Transverse colon (tissue), 4 donors: ENCODE measurements around the gene TMEM132D. TPM values are rescaled to one million over a fixed set of nuclear protein-coding genes. Genes with fewer than 3 reads are reported as not detected.

Experiments
- DNase-seq: peaks from one replicate; pipeline ENCODE4 v3.0.0-alpha.2; 2019
- H3K27ac ChIP-seq, 4 donors: fragments of 200-600 bp; sonication (generic); 2 replicates each; pipeline ENCODE4 v1.5.1; 2016 to 2018; ENCODE audit warnings: inconsistent platforms in 4 of 4
- H3K27me3 ChIP-seq: fragments of 200-600 bp; sonication (generic); 2 replicates; pipeline ENCODE4 v1.5.1; 2017; ENCODE audit warnings: inconsistent platforms
- H3K36me3 ChIP-seq, 4 donors: fragments of 200-600 bp; sonication (generic); 2 replicates each; pipeline ENCODE4 v1.5.1; 2017 to 2019; ENCODE audit warnings: inconsistent platforms in 4 of 4
- H3K4me1 ChIP-seq, 4 donors: fragments of 200-600 bp; sonication (generic); 2 replicates each; pipeline ENCODE4 v1.5.1; 2017 to 2020; ENCODE audit warnings: inconsistent platforms in 4 of 4
- H3K4me3 ChIP-seq, 4 donors: fragments of 200-600 bp; sonication (generic); 1 replicate in 1 of 4; 2 replicates in 3 of 4; pipeline versions ENCODE4 v1.5.1 to v1.6.1; 2017 to 2019; ENCODE audit warnings: inconsistent platforms in 4 of 4
- H3K9me3 ChIP-seq, 2 donors: fragments of 200-600 bp; sonication (generic); 2 replicates each; pipeline ENCODE4 v1.5.1; 2017 to 2019; ENCODE audit warnings: inconsistent platforms in 2 of 2
- EP300 ChIP-seq: sonication (generic); formaldehyde crosslinking; IDR thresholded peaks from one replicate; pipeline ENCODE4 v1.6.1; 2017; ENCODE audit warnings: antibody characterized with exemption, low read depth
- POLR2A ChIP-seq: fragments of 450-650 bp; IDR thresholded peaks from one replicate; pipeline ENCODE4 v1.6.1; 2016; ENCODE audit warnings: antibody characterized with exemption, mild to moderate bottlenecking, moderate library complexity
- POLR2AphosphoS5 ChIP-seq, 3 donors: sonication (generic); formaldehyde crosslinking; IDR thresholded peaks; one replicate each; pipeline ENCODE4 v1.6.1; 2016; ENCODE audit warnings: antibody characterized with exemption in 3 of 3
- WGBS, 2 donors: methylation state at CpG; one replicate each; pipeline ENCODE4 v1.1.5; 2018; ENCODE audit warnings: low coverage in 1 of 2; 5-methylcytosine and 5-hydroxymethylcytosine counted together
- in situ Hi-C, 4 donors: fragments of 200-750 bp; cut with MboI; loops; one replicate each; pipeline versions ENCODE4 v1.15.0 to v1.15.1; 2017; ENCODE audit warnings: low sequenced_read_pairs in 3 of 4, low pct_ligation_motif_present in 1 of 4, low pct_unique_long_range_greater_than_20kb in 1 of 4
- intact Hi-C: fragments of 100-400 bp; cut with DNase I; formaldehyde crosslinking; loops from one replicate; pipeline ENCODE4 v1.15.1; 2023; ENCODE audit warnings: low total_unique reads
- total RNA-seq, 4 donors: library from RNA; depleted of rRNA; stranded (reverse); fragments of >200 nt; gene quantifications; one replicate each; pipeline ENCODE4 v1.1.0, GENCODE V29; 2016
- TF ChIP-seq, protein P1 (sequence below), 5 experiments: fragments of 200-600 bp in 3 of 5; fragments of 450-650 bp in 2 of 5; sonication (generic) in 3 of 5; IDR thresholded peaks; 1 replicate in 2 of 5; 2 replicates in 3 of 5; pipeline ENCODE4 v1.5.1; 2016 to 2017; ENCODE audit warnings: antibody characterized with exemption in 5 of 5, inconsistent platforms in 3 of 5, mild to moderate bottlenecking in 2 of 5, moderate library complexity in 1 of 5

The TMEM132D gene
- total RNA-seq, 4 donors from 2014 or later = 0.48 to 0.55 TPM; not detected in 2

DNA sequence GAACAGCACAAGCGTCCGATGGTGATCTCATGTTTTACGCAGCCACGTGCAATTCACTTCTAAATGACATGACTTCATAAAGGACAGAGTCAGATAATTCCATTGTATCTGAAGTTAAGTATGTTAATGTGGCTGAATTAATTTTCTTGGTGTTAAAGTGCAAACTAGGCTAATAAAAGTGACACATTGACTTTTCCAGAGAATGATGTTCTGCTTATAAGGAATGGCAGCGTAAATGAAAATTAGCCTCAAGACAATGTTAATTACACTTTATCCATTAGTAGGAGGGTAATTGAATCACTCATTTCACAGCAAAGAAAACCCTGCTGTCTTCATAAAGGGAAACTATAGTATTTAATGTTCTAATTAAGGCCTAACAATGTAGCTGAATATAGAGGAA is 624.1 kb downstream of the TMEM132D start:
- 86 to 91% methylated on average over 5 of the region's 5 CpGs for WGBS, 2 donors
- Histone ChIP-seq H3K27ac (no peak overlapping the region), H3K36me3 (no peaks in the 10 kb centered on the region), H3K4me1 (peaks cover 0 to 3% (median 0%) of the 10 kb centered on the region in 4 donors), H3K27me3 (no peaks in the 10 kb centered on the region), H3K4me3 (no peak overlapping the region), H3K9me3 (no peaks in the 10 kb centered on the region)
- TF ChIP-seq POLR2AphosphoS5 (IDR thresholded peaks at IDR 0.05) (no peak), EP300 (no peak), POLR2A (no peak)
- TF ChIP-seq, protein P1, sequence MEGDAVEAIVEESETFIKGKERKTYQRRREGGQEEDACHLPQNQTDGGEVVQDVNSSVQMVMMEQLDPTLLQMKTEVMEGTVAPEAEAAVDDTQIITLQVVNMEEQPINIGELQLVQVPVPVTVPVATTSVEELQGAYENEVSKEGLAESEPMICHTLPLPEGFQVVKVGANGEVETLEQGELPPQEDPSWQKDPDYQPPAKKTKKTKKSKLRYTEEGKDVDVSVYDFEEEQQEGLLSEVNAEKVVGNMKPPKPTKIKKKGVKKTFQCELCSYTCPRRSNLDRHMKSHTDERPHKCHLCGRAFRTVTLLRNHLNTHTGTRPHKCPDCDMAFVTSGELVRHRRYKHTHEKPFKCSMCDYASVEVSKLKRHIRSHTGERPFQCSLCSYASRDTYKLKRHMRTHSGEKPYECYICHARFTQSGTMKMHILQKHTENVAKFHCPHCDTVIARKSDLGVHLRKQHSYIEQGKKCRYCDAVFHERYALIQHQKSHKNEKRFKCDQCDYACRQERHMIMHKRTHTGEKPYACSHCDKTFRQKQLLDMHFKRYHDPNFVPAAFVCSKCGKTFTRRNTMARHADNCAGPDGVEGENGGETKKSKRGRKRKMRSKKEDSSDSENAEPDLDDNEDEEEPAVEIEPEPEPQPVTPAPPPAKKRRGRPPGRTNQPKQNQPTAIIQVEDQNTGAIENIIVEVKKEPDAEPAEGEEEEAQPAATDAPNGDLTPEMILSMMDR (IDR thresholded peaks at IDR 0.05) = no peak
- in situ Hi-C loops = no loop called here
- DNase-seq = no peak
- intact Hi-C loops = no loop called here

DNA sequence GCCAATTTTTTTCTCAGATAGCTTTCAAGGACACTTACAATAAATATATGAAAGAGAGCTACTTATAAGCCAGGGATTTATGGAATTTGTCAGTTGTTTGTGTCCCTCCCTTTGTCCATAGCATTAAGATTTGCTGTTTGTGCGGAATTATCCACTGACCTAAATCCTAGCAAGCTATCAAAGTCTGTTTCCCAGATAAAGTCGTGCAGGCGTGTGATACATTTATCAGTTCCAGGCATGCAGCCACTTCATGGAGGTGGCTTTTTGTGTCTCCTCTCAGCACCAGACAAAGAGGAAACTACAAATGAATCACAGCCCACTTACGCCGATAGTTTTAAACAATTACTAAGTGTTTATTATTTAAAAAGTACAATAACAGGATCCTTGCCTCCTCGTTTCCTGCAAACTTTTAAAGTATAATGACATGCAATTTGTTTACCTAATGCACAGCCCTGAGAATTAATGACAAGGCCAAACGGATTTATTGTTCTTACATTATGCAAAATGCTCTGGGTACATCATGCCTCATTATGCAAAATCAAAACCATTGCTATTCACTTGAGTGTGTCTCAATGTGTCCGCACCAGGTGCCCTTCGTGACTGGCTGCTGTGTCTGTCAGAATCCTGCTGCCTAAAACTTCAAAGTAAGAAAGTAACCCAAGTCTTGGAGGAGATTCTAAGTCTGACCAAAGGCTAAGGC is 627.3 kb downstream of the TMEM132D start:
- intact Hi-C loops = no loop called here
- no peak for DNase-seq
- TF ChIP-seq POLR2AphosphoS5 (IDR thresholded peaks at IDR 0.05) = no peak
- TF ChIP-seq, protein P1 (IDR thresholded peaks at IDR 0.05) = no peak
- no peak for TF ChIP-seq EP300
- TF ChIP-seq POLR2A = no peak
- no peaks in the 10 kb centered on the region for H3K36me3 ChIP-seq
- H3K27me3 ChIP-seq = no peaks in the 10 kb centered on the region
- no peak overlapping the region for H3K4me3 ChIP-seq
- peaks cover 0 to 3% (median 0%) of the 10 kb centered on the region in 4 donors for H3K4me1 ChIP-seq
- no peak overlapping the region for H3K27ac ChIP-seq
- 55 to 60% methylated on average over 7 to 9 of the region's 9 CpGs for WGBS, 2 donors
- in situ Hi-C loops = no loop called here
- H3K9me3 ChIP-seq = no peaks in the 10 kb centered on the region

DNA sequence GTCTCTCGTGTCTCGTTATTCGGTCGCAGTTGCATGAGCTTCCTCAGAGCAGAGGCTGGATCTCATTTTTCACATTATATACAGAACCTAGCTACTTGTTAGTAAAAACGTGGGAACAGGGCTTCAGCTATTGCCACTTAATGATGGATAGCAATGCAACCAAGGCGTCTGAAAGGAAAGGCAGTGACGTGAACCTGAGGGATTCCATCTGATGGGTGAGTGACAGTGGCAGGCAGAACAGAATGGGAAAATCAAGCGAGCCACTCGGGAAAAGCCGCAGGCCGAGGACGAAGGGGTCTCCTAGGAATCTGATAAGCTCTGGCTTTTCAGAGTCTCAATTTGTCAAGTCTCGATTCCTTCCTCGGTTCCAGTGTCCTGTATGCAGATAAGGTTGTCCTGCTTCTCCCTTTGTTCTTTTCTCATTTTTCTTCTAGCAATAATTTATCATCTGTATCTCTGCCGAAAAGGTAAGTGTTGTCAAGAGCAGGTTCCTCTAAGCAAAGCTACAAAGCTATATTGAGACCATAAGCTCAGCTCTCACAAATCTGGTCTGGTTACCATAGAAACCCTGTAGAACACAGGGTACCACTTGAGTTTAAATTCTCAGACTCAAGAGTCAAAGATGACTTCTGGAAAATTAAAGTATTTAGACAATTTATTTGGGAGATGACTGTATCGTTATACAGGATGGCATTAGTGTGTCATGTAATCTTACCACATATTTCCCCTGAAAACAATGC is 633.9 kb downstream of the TMEM132D start:
- H3K27ac ChIP-seq = no peak overlapping the region
- intact Hi-C loops (no loop called here), in situ Hi-C loops (no loop called here)
- WGBS, 2 donors = 83 to 88% methylated on average over 12 to 16 of the region's 16 CpGs
- no peaks in the 10 kb centered on the region for H3K9me3 ChIP-seq
- no peaks in the 10 kb centered on the region for H3K36me3 ChIP-seq
- H3K27me3 ChIP-seq = no peaks in the 10 kb centered on the region
- TF ChIP-seq POLR2AphosphoS5 (IDR thresholded peaks at IDR 0.05) (no peak), EP300 (no peak), POLR2A (no peak)
- TF ChIP-seq, protein P1 (IDR thresholded peaks at IDR 0.05) = no peak
- H3K4me1 ChIP-seq = no peaks in the 10 kb centered on the region
- H3K4me3 ChIP-seq = no peak overlapping the region
- DNase-seq = no peak

DNA sequence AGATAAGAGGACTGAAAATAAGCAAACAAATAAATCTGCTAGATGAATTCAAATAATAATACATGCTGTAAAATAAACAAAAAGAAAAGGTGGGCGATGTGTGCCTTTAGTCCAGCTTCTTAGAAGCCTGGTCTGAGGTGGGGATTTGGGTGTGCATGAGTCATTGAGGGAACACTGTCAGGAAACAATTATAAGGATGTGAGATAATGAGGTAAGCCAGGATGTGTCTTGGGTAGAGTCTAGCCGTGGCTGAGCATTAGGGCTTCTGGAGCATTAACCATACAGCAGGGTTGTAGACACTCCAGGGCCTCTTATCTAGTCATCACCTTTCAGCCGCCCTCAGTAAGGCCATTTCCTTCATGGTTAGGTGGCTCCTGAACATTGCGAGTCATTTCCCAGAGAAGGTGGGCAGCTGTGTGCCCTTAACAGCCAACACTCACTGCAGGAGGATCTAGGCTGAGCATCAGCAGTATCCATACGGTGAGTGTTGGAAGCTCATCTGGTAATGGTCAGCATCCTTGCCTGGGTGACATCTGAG is 645.0 kb downstream of the TMEM132D start:
- intact Hi-C loops = no loop called here
- no peaks in the 10 kb centered on the region for H3K27me3 ChIP-seq
- in situ Hi-C loops = no loop called here
- no peaks in the 10 kb centered on the region for H3K9me3 ChIP-seq
- 79 to 100% methylated on average over 1 to 5 of the region's 5 CpGs for WGBS, 2 donors
- no peak overlapping the region for H3K4me3 ChIP-seq
- H3K36me3 ChIP-seq = no peaks in the 10 kb centered on the region
- H3K4me1 ChIP-seq = no peaks in the 10 kb centered on the region
- TF ChIP-seq POLR2AphosphoS5 (IDR thresholded peaks at IDR 0.05) (no peak), EP300 (no peak), POLR2A (no peak)
- TF ChIP-seq, protein P1 (IDR thresholded peaks at IDR 0.05) = no peak
- no peak for DNase-seq
- no peak overlapping the region for H3K27ac ChIP-seq
